ENCODE results near the gene NCLN.

The NCLN gene

GRCh38 chr19:3149526-3150505, 35.9 kb upstream of the NCLN start:
- H3K4me3 ChIP-seq (IDR thresholded peaks at IDR 0.05; ENCODE audit: insufficient read depth, low read depth, low read length) = no peak overlapping the region
- H4K20me1 ChIP-seq (ENCODE audit: insufficient read depth) = no peaks in the 10 kb centered on the region
- H3K36me3 ChIP-seq (ENCODE audit: insufficient read depth) = no peaks in the 10 kb centered on the region
- no peak overlapping the region for H3K9ac ChIP-seq
- H3K4me1 ChIP-seq (ENCODE audit: low read depth, poor library complexity, severe bottlenecking) = no peaks in the 10 kb centered on the region
- TF ChIP-seq CTCF (conservative IDR thresholded peaks at IDR 0.05; ENCODE audit: low read depth, low read length) = no peak
- no peaks in the 10 kb centered on the region for H3K79me2 ChIP-seq (ENCODE audit: insufficient read depth, low read depth)
- no peak overlapping the region for H3K4me2 ChIP-seq
- H3K27me3 ChIP-seq (ENCODE audit: insufficient read depth, low read depth) = peaks cover 20% of the 10 kb centered on the region; the same call in 1 of the 2 replicates
- H2AFZ ChIP-seq (ENCODE audit: low read depth) = no peak overlapping the region
- no peak overlapping the region for H3K27ac ChIP-seq

- H4K20me1 ChIP-seq (ENCODE audit: insufficient read depth) = no peaks in the 10 kb centered on the region
- H3K27me3 ChIP-seq (ENCODE audit: insufficient read depth, low read depth) = peaks cover 16% of the 10 kb centered on the region; the same call in 1 of the 2 replicates
- no peaks in the 10 kb centered on the region for H3K36me3 ChIP-seq (ENCODE audit: insufficient read depth)
- H2AFZ ChIP-seq (ENCODE audit: low read depth) = no peak overlapping the region
- H3K4me1 ChIP-seq (ENCODE audit: low read depth, poor library complexity, severe bottlenecking) = no peaks in the 10 kb centered on the region
- TF ChIP-seq CTCF (conservative IDR thresholded peaks at IDR 0.05; ENCODE audit: low read depth, low read length) = no peak
- H3K9ac ChIP-seq = no peak overlapping the region
- no peak overlapping the region for H3K27ac ChIP-seq
- no peaks in the 10 kb centered on the region for H3K79me2 ChIP-seq (ENCODE audit: insufficient read depth, low read depth)
- H3K4me2 ChIP-seq = no peak overlapping the region
- H3K4me3 ChIP-seq (IDR thresholded peaks at IDR 0.05; ENCODE audit: insufficient read depth, low read depth, low read length) = no peak overlapping the region
These were observed 34.9 kb upstream of the NCLN start for GRCh38 chr19:3150739-3151329.

- no peak for TF ChIP-seq CTCF (conservative IDR thresholded peaks at IDR 0.05; ENCODE audit: low read depth, low read length)
- Histone ChIP-seq H3K27me3 (ENCODE audit: insufficient read depth, low read depth) (peaks cover 13% of the 10 kb centered on the region; the same call in 1 of the 2 replicates), H3K9ac (no peak overlapping the region), H4K20me1 (ENCODE audit: insufficient read depth) (no peaks in the 10 kb centered on the region), H3K79me2 (ENCODE audit: insufficient read depth, low read depth) (no peaks in the 10 kb centered on the region), H3K27ac (no peak overlapping the region), H3K36me3 (ENCODE audit: insufficient read depth) (no peaks in the 10 kb centered on the region), H3K4me1 (ENCODE audit: low read depth, poor library complexity, severe bottlenecking) (no peaks in the 10 kb centered on the region), H3K4me3 (IDR thresholded peaks at IDR 0.05; ENCODE audit: insufficient read depth, low read depth, low read length) (no peak overlapping the region), H2AFZ (ENCODE audit: low read depth) (no peak overlapping the region), H3K4me2 (no peak overlapping the region)
These were observed 33.9 kb upstream of the NCLN start for GRCh38 chr19:3151563-3152418.

- TF ChIP-seq CTCF (conservative IDR thresholded peaks at IDR 0.05; ENCODE audit: low read depth, low read length) = no peak
- Histone ChIP-seq H3K79me2 (ENCODE audit: insufficient read depth, low read depth) (no peaks in the 10 kb centered on the region), H2AFZ (ENCODE audit: low read depth) (no peak overlapping the region), H3K4me1 (ENCODE audit: low read depth, poor library complexity, severe bottlenecking) (no peaks in the 10 kb centered on the region), H3K36me3 (ENCODE audit: insufficient read depth) (no peaks in the 10 kb centered on the region), H3K4me3 (IDR thresholded peaks at IDR 0.05; ENCODE audit: insufficient read depth, low read depth, low read length) (no peak overlapping the region), H4K20me1 (ENCODE audit: insufficient read depth) (no peaks in the 10 kb centered on the region), H3K9ac (no peak overlapping the region), H3K4me2 (no peak overlapping the region), H3K27me3 (ENCODE audit: insufficient read depth, low read depth) (peaks cover 15% of the 10 kb centered on the region; the same call in 1 of the 2 replicates), H3K27ac (no peak overlapping the region)
These were observed 33.3 kb upstream of the NCLN start for GRCh38 chr19:3152419-3152780.
